ENCODE results near the gene SCN1B.
A peak's percentile ranks its signal among the peaks of the same experiment; 100 is the strongest.
"Not testable (repeated sequence)": the region's sequence is repeated elsewhere in the genome, so short reads cannot be mapped to it uniquely, and the experiment has no call there.

The SCN1B gene

DNA sequence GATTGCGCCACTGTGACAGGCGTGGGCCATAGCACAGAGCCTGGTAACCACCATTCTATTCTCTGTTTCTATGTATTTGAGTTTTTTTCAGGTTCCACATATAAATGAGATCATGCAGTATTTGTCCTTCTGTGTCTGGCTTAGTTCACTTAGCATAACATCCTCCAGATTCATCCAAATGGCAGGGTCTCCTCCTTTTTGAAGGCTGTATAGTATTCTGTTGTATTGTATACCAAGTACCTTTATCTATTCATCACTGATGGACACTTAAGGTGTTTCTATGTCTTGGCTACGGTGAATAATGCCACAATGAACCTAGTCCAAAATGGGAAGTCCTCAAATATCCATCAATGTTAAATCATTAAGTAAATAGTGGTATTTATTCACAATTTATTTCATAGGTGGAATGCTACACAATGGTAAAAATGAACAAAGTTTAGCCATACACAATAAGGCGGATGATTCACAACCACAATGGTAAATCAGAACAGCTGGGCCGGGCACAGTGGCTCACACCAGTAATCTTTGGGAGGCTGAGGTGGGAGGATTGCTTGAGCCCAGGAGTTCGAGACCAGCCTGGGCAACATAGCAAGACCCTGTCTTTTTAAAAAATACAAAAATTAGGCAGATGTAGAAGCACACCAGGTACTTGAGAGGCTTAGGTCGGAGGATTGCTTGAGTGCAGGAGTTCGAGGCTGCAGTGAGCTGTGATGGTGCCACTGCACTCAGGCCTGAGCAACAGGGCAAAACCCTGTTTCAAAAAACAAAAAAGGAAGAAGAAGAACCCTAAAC lies 38.5 kb upstream of the SCN1B start (continued):
- TF ChIP-seq, protein P1, sequence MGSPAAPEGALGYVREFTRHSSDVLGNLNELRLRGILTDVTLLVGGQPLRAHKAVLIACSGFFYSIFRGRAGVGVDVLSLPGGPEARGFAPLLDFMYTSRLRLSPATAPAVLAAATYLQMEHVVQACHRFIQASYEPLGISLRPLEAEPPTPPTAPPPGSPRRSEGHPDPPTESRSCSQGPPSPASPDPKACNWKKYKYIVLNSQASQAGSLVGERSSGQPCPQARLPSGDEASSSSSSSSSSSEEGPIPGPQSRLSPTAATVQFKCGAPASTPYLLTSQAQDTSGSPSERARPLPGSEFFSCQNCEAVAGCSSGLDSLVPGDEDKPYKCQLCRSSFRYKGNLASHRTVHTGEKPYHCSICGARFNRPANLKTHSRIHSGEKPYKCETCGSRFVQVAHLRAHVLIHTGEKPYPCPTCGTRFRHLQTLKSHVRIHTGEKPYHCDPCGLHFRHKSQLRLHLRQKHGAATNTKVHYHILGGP (tag by site-specific recombination; IDR thresholded peaks at IDR 0.05) = no peak
- TF ChIP-seq, protein P2, sequence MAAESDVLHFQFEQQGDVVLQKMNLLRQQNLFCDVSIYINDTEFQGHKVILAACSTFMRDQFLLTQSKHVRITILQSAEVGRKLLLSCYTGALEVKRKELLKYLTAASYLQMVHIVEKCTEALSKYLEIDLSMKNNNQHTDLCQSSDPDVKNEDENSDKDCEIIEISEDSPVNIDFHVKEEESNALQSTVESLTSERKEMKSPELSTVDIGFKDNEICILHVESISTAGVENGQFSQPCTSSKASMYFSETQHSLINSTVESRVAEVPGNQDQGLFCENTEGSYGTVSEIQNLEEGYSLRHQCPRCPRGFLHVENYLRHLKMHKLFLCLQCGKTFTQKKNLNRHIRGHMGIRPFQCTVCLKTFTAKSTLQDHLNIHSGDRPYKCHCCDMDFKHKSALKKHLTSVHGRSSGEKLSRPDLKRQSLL (tag by site-specific recombination; IDR thresholded peaks at IDR 0.05) = no peak
- TF ChIP-seq ZNF155 (tag by site-specific recombination; IDR thresholded peaks at IDR 0.05) = no peak
- no peak for TF ChIP-seq KLF10 (tag by site-specific recombination; IDR thresholded peaks at IDR 0.05)
- TF ChIP-seq ZNF837 (tag by site-specific recombination; IDR thresholded peaks at IDR 0.05) = no peak
- 0 out of 2 replicates have a peak, but pooled peaks have one; percentile 26 for TF ChIP-seq ZSCAN30 (tag by site-specific recombination; IDR thresholded peaks at IDR 0.05)
- TF ChIP-seq, protein P3, sequence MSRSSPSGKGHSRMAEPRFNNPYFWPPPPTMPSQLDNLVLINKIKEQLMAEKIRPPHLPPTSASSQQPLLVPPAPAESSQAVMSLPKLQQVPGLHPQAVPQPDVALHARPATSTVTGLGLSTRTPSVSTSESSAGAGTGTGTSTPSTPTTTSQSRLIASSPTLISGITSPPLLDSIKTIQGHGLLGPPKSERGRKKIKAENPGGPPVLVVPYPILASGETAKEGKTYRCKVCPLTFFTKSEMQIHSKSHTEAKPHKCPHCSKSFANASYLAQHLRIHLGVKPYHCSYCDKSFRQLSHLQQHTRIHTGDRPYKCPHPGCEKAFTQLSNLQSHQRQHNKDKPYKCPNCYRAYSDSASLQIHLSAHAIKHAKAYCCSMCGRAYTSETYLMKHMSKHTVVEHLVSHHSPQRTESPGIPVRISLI (tag by site-specific recombination; IDR thresholded peaks at IDR 0.05) = no peak
- no peak for TF ChIP-seq ZNF416 (tag by site-specific recombination; IDR thresholded peaks at IDR 0.05)

DNA sequence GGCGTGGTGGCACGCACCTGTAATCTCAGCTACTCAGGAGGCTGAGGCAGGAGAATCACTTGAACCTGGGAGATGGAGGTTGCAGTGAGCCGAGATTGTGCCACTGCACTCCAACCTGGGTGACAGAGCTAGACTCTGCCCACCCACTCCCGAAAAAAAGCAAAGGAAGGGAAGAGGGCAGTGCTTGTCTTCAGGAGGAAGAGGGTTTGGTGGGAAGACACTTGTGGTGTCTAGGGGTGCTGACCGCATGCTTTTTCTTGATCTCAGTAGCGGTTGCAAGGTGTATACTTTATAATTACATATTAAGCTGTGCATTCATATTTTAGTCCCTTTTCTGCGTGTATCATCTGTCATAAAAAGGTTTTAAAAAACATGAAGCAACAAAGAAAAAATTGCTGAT lies 37.7 kb upstream of the SCN1B start:
- H3K36me3 ChIP-seq (ENCODE audit: control insufficient read depth in 2 of 2, insufficient read depth in 1 of 2, low read length in 2 of 2); POLR2A ChIA-PET: not testable (repeated sequence)
- CTCF ChIA-PET = interaction anchor here (0.7 to 3.0 kb wide), 3 partner anchors 19 to 52 kb away, joined by 3 to 18 read pairs (median 6); no protein-coding TSS in a partner anchor

DNA sequence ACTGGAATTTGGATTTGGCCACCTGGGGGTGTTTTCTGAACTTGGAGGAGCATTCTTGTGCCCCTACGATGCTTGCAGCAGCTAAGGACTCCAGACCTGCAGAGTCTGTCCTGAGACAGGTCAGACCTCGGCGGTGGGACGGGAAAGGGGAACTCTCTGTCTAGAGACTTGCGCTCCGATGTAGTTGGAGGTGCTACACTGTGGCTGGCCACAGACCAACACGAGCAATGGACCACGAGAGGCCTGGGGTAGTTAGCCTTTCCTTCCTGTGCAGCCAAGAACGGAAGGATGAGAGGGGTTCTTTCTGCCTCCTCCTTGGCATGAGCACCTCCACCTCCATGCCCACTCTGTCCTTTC lies 36.0 kb upstream of the SCN1B start:
- ChIA-PET CTCF (interaction anchor here (0.6 to 3.0 kb wide), 2 partner anchors 19 to 21 kb away, joined by 4 to 18 read pairs; no protein-coding TSS in a partner anchor), POLR2A (no interaction called here)
- Histone ChIP-seq H3K4me3 (ENCODE audit: low read depth, low read length) (no peak overlapping the region), H3K27ac (ENCODE audit: extremely low read depth, low read depth, low read length) (peak overlapping the region; percentile 31; the same call in 1 of the 2 replicates), H3K9me3 (ENCODE audit: control insufficient read depth, insufficient read depth, low read depth, low read length) (peaks cover 4% of the 10 kb centered on the region; the same call in 1 of the 2 replicates), H3K4me1 (ENCODE audit: control insufficient read depth, insufficient read depth, low read length) (peaks cover 11% of the 10 kb centered on the region), H3K36me3 (ENCODE audit: control insufficient read depth in 2 of 2, insufficient read depth in 1 of 2, low read length in 2 of 2) (no peaks in the 10 kb centered on the region; a peak in 1 of 3 replicates)
- TF ChIP-seq, protein P4, sequence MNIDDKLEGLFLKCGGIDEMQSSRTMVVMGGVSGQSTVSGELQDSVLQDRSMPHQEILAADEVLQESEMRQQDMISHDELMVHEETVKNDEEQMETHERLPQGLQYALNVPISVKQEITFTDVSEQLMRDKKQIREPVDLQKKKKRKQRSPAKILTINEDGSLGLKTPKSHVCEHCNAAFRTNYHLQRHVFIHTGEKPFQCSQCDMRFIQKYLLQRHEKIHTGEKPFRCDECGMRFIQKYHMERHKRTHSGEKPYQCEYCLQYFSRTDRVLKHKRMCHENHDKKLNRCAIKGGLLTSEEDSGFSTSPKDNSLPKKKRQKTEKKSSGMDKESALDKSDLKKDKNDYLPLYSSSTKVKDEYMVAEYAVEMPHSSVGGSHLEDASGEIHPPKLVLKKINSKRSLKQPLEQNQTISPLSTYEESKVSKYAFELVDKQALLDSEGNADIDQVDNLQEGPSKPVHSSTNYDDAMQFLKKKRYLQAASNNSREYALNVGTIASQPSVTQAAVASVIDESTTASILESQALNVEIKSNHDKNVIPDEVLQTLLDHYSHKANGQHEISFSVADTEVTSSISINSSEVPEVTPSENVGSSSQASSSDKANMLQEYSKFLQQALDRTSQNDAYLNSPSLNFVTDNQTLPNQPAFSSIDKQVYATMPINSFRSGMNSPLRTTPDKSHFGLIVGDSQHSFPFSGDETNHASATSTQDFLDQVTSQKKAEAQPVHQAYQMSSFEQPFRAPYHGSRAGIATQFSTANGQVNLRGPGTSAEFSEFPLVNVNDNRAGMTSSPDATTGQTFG (tag by site-specific recombination; IDR thresholded peaks at IDR 0.05; ENCODE audit: borderline replicate concordance) = no peak
- no peak for TF ChIP-seq ZNF571 (tag by site-specific recombination; IDR thresholded peaks at IDR 0.05)
- TF ChIP-seq, protein P5, sequence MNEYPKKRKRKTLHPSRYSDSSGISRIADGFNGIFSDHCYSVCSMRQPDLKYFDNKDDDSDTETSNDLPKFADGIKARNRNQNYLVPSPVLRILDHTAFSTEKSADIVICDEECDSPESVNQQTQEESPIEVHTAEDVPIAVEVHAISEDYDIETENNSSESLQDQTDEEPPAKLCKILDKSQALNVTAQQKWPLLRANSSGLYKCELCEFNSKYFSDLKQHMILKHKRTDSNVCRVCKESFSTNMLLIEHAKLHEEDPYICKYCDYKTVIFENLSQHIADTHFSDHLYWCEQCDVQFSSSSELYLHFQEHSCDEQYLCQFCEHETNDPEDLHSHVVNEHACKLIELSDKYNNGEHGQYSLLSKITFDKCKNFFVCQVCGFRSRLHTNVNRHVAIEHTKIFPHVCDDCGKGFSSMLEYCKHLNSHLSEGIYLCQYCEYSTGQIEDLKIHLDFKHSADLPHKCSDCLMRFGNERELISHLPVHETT (tag by site-specific recombination; IDR thresholded peaks at IDR 0.05) = no peak

More for the DNA sequence above, 37.7 kb upstream of the SCN1B start:
- not testable (repeated sequence) for H3K9me3 ChIP-seq (ENCODE audit: control insufficient read depth, insufficient read depth, low read depth, low read length); H3K4me3 ChIP-seq (ENCODE audit: low read depth, low read length); H3K4me1 ChIP-seq (ENCODE audit: control insufficient read depth, insufficient read depth, low read length); H3K27ac ChIP-seq (ENCODE audit: extremely low read depth, low read depth, low read length)

All from HEK293 (cell line).